Hepatocyte (in vitro differentiated cells): ENCODE data around the gene VWA3A. TPM values are rescaled to one million over a fixed set of nuclear protein-coding genes. Genes with fewer than 3 reads are reported as not detected.

Experiments used
- DNase-seq: peaks from one replicate; pipeline ENCODE4 v3.0.0-alpha.2; 2016; ENCODE audit warnings: low spot score
- H2AFZ ChIP-seq: fragments of 200-600 bp; sonication (generic); 2 replicates; pipeline ENCODE4 v1.6.0; 2016; ENCODE audit warnings: antibody characterized with exemption, mild to moderate bottlenecking
- H3K27ac ChIP-seq: fragments of 200-600 bp; sonication (generic); 2 replicates; pipeline ENCODE4 v1.5.1; 2016; ENCODE audit warnings: mild to moderate bottlenecking
- H3K27me3 ChIP-seq: fragments of 200-600 bp; sonication (generic); 2 replicates; pipeline ENCODE4 v1.6.1; 2016
- H3K36me3 ChIP-seq: fragments of 200-600 bp; sonication (generic); replicated peaks from 2 replicates; pipeline ENCODE4 v1.5.1; 2016; ENCODE audit warnings: low read depth; ENCODE audit not compliant: insufficient read depth
- H3K4me1 ChIP-seq: fragments of 200-600 bp; sonication (generic); 2 replicates; pipeline ENCODE4 v1.5.1; 2016; ENCODE audit warnings: mild to moderate bottlenecking, moderate library complexity; ENCODE audit not compliant: insufficient read depth
- H3K4me2 ChIP-seq: fragments of 200-600 bp; sonication (generic); 2 replicates; pipeline ENCODE4 v1.6.0; 2016
- H3K4me3 ChIP-seq: fragments of 200-600 bp; sonication (generic); 2 replicates; pipeline ENCODE4 v1.5.1; 2016; ENCODE audit warnings: mild to moderate bottlenecking
- H3K79me2 ChIP-seq: fragments of 200-600 bp; sonication (generic); 2 replicates; pipeline ENCODE4 v1.6.0; 2017; ENCODE audit warnings: mild to moderate bottlenecking
- H3K9me2 ChIP-seq: fragments of 200-600 bp; sonication (generic); replicated peaks from 2 replicates; pipeline ENCODE4 v1.6.0; 2017; ENCODE audit warnings: mild to moderate bottlenecking; ENCODE audit not compliant: insufficient read depth
- H3K9me3 ChIP-seq: fragments of 200-600 bp; sonication (generic); 2 replicates; pipeline ENCODE4 v1.5.1; 2016; ENCODE audit warnings: low read depth, mild to moderate bottlenecking
- H4K20me1 ChIP-seq: fragments of 200-600 bp; sonication (generic); 2 replicates; pipeline ENCODE4 v1.6.0; 2016; ENCODE audit warnings: mild to moderate bottlenecking; ENCODE audit not compliant: insufficient read depth, poor library complexity, severe bottlenecking
- EZH2 ChIP-seq: fragments of 200-600 bp; sonication (generic); IDR thresholded peaks from 2 replicates; pipeline ENCODE4 v1.6.1; 2016; ENCODE audit warnings: antibody characterized with exemption, mild to moderate bottlenecking, borderline replicate concordance
- EZH2phosphoT487 ChIP-seq: fragments of 200-600 bp; sonication (generic); IDR thresholded peaks from one replicate; pipeline ENCODE4 v1.6.1; 2018; ENCODE audit warnings: antibody characterized with exemption, mild to moderate bottlenecking, low read depth, moderate library complexity; ENCODE audit not compliant: unreplicated experiment, severe bottlenecking
- WGBS: methylation state at CpG from one replicate; pipeline ENCODE4 v1.1.6; 2016; ENCODE audit warnings: low lambda C conversion rate; ENCODE audit errors: missing lambda C conversion rate; 5-methylcytosine and 5-hydroxymethylcytosine counted together
- polyA plus RNA-seq: library from polyadenylated mRNA; unstranded; fragments of >200 nt; fragmentation: Nextera tagmentation; extraction: Ambion mirVana; gene quantifications from 2 replicates; pipeline ENCODE4 v1.2.1, GENCODE V29; 2016
- total RNA-seq: library from RNA; depleted of rRNA; stranded (reverse); fragments of >200 nt; gene quantifications from 2 replicates; pipeline ENCODE4 v1.2.3, GENCODE V29; 2014
- TF ChIP-seq, protein P1 (sequence below): fragments of 200-600 bp; sonication (generic); IDR thresholded peaks from 2 replicates; pipeline ENCODE4 v1.5.1; 2016; ENCODE audit warnings: antibody characterized with exemption, mild to moderate bottlenecking; ENCODE audit not compliant: poor library complexity

Gene VWA3A
- total and polyA plus RNA-seq, 2 experiments from 2014 or later: 0.03 TPM; not detected in 1

DNA sequence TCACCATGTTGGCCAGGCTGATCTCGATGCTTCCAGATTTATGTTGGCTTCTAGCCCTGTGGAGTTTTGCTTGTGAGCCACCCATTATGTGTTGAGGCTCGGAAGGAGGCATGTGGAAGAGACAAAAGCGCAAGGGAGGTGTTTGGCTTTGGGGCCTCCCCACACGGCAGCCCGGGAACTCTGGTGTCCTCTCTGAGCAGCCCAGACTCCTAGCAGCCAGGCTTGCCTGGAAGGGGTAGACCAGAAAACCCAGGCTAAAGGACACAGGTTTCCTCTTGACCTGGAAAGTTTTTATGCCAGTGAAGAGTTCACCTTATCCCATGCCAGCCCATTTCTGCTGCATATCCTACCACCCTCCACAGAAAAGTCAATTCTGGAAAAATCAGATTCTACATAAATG, 91.0 kb downstream of the VWA3A start:
- Histone ChIP-seq H4K20me1 (no peaks in the 10 kb centered on the region), H3K4me2 (no peak overlapping the region), H3K9me3 (no peaks in the 10 kb centered on the region), H3K79me2 (no peaks in the 10 kb centered on the region), H3K27me3 (no peaks in the 10 kb centered on the region), H3K4me3 (no peak overlapping the region), H3K9me2 (no peaks in the 10 kb centered on the region), H3K27ac (no peak overlapping the region), H3K36me3 (no peaks in the 10 kb centered on the region), H3K4me1 (no peaks in the 10 kb centered on the region), H2AFZ (no peak overlapping the region)
- TF ChIP-seq, protein P1, sequence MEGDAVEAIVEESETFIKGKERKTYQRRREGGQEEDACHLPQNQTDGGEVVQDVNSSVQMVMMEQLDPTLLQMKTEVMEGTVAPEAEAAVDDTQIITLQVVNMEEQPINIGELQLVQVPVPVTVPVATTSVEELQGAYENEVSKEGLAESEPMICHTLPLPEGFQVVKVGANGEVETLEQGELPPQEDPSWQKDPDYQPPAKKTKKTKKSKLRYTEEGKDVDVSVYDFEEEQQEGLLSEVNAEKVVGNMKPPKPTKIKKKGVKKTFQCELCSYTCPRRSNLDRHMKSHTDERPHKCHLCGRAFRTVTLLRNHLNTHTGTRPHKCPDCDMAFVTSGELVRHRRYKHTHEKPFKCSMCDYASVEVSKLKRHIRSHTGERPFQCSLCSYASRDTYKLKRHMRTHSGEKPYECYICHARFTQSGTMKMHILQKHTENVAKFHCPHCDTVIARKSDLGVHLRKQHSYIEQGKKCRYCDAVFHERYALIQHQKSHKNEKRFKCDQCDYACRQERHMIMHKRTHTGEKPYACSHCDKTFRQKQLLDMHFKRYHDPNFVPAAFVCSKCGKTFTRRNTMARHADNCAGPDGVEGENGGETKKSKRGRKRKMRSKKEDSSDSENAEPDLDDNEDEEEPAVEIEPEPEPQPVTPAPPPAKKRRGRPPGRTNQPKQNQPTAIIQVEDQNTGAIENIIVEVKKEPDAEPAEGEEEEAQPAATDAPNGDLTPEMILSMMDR: no peak
- TF ChIP-seq EZH2 (no peak), EZH2phosphoT487 (no peak)
- no peak for DNase-seq
- WGBS: 90% methylated on average over 5 of the region's 5 CpGs

DNA sequence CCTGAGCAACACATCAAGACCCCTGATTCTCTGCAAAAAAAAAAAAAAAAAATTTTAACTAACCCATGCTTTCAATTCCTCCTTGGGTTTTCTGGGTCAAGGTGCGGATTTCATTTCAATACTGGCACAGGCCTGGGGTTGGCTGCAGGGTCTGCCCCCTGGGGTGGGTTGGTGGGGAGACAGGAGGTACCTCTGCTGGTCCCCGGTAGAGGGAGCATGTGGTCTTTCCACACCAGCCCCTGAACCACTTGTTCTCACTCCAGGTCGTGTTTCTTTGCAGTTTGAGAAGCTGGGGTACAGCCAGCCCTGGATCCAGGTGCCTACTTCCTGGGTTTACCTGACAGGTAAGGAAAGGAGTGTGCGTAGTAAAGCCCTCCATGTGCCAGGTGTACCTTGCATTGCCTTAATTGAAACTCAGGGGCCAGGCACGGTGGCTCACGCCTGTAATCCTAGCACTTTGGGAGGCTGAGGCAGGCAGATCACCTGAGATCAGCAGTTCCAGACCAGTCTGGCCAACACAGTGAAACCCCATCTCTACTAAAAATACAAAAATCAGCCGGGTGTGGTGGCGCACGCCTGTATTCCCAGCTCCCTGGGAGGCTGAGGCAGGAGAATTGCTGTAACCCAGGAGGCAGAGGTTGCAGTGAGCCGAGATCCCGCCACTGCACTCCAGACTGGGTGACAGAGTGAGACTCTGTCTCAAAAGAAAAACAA, 91.7 kb downstream of the VWA3A start:
- DNase-seq: no peak
- no peaks in the 10 kb centered on the region for H3K27me3 ChIP-seq
- H3K4me1 ChIP-seq: peaks cover 3% of the 10 kb centered on the region
- H3K36me3 ChIP-seq: no peaks in the 10 kb centered on the region
- H3K4me3 ChIP-seq: no peak overlapping the region
- TF ChIP-seq EZH2: no peak
- no peak for TF ChIP-seq EZH2phosphoT487
- TF ChIP-seq, protein P1: no peak
- no peaks in the 10 kb centered on the region for H3K9me3 ChIP-seq
- H4K20me1 ChIP-seq: no peaks in the 10 kb centered on the region
- no peaks in the 10 kb centered on the region for H3K79me2 ChIP-seq
- H3K9me2 ChIP-seq: no peaks in the 10 kb centered on the region
- no peak overlapping the region for H2AFZ ChIP-seq
- H3K4me2 ChIP-seq: no peak overlapping the region
- H3K27ac ChIP-seq: no peak overlapping the region
- WGBS: 86% methylated on average over 11 of the region's 11 CpGs

DNA sequence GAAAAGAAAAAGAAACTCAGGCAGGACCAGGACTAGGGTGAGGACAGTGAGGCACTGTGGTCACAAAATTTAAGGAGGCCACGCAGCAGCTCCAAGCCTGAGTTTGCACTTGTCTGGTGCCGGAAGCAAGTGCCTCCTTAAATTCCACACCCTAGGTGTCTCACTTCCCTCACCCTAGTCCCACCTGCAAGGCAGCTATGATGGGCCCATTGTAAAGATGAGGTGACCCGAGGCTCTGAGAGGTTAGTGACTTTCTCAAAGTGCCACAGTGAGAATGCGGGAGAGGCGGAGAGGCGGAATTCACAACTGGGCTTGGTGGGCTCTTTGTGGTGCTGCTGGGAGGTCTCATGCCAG, 92.3 kb downstream of the VWA3A start:
- TF ChIP-seq, protein P1: no peak
- TF ChIP-seq EZH2: no peak
- no peak for TF ChIP-seq EZH2phosphoT487
- Histone ChIP-seq H4K20me1 (no peaks in the 10 kb centered on the region), H3K79me2 (no peaks in the 10 kb centered on the region), H3K36me3 (no peaks in the 10 kb centered on the region), H3K9me3 (no peaks in the 10 kb centered on the region), H3K27ac (no peak overlapping the region), H3K4me3 (no peak overlapping the region), H3K9me2 (no peaks in the 10 kb centered on the region), H3K4me2 (no peak overlapping the region), H3K4me1 (peaks cover 8% of the 10 kb centered on the region), H3K27me3 (no peaks in the 10 kb centered on the region), H2AFZ (no peak overlapping the region)
- DNase-seq: no peak
- 90% methylated on average over 6 of the region's 6 CpGs for WGBS
